H7 (cell line): ENCODE results near the gene CMTM4. TPM values are rescaled to one million over a fixed set of nuclear protein-coding genes. Genes with fewer than 3 reads are reported as not detected.
"Not testable (repeated sequence)": the region's sequence is repeated elsewhere in the genome, so short reads cannot be mapped to it uniquely, and the experiment has no call there.

ENCODE experiments used
- DNase-seq: peaks from one replicate; pipeline ENCODE4 v3.0.0; 2012
- H3K27me3 ChIP-seq: 2 replicates; pipeline ENCODE4 v1.6.0; 2011; ENCODE audit warnings: mild to moderate bottlenecking, low read length; ENCODE audit not compliant: control insufficient read depth, insufficient read depth
- H3K36me3 ChIP-seq: replicated peaks from 2 replicates; pipeline ENCODE4 v1.5.1; 2011; ENCODE audit warnings: low read length; ENCODE audit not compliant: control insufficient read depth, insufficient read depth
- H3K4me3 ChIP-seq: 2 replicates; pipeline ENCODE4 v1.5.1; 2011; ENCODE audit warnings: low read depth, mild to moderate bottlenecking, control low read depth, low read length, moderate library complexity; ENCODE audit not compliant: insufficient read depth
- total RNA-seq: library from RNA; depleted of rRNA; stranded (reverse); fragments of >200 nt; shearing (Covaris generic); gene quantifications from 2 replicates; pipeline ENCODE4 v1.2.3, GENCODE V29; 2014

Gene CMTM4
- total RNA-seq, 1 experiment from 2014 or later, result 23.2 TPM

DNA sequence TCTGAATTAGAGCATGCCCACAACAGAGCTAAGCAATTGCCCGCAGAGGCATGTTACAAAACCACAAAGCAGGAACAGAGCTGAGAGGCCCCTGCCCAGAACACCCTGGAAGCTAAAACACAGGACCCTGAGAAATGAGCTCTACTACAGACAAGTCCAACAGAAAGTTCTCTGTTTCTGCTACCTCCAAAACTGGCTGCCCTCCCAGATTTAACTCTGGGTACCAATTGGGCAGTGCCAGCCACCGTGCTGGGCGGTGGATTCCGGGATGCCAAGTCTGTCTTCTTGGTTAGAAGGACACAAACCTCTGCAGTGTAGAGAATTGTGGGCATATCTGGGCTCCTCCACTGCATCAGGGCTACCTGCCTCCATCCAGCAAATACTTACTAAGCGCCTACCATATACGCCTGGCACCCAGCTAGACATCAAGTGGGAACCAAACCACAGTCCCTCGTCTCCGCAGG is 1.0 kb downstream of the CMTM4 start:
- peak overlapping the region; percentile 64 for H3K4me3 ChIP-seq
- H3K36me3 ChIP-seq, result no peaks in the 10 kb centered on the region
- no peak for DNase-seq
- H3K27me3 ChIP-seq, result peaks cover 8% of the 10 kb centered on the region; the same call in 1 of the 2 replicates

- Histone ChIP-seq H3K27me3 (peaks cover 8% of the 10 kb centered on the region; the same call in 1 of the 2 replicates), H3K4me3 (no peak overlapping the region), H3K36me3 (no peaks in the 10 kb centered on the region)
- DNase-seq, result no peak
These were observed 3.4 kb downstream of the CMTM4 start for GRCh38 chr16:66693149-66693548.

- Histone ChIP-seq H3K4me3 (no peak overlapping the region), H3K27me3 (peaks cover 8% of the 10 kb centered on the region; the same call in 1 of the 2 replicates), H3K36me3 (no peaks in the 10 kb centered on the region)
- no peak for DNase-seq
These were observed 4.2 kb downstream of the CMTM4 start for GRCh38 chr16:66692341-66692740.

- Histone ChIP-seq H3K36me3 (no peaks in the 10 kb centered on the region), H3K4me3 (no peak overlapping the region), H3K27me3 (peaks cover 8% of the 10 kb centered on the region; the same call in 1 of the 2 replicates)
- DNase-seq, result no peak
These were observed 5.3 kb downstream of the CMTM4 start for GRCh38 chr16:66691234-66691633.

- DNase-seq, result no peak
- H3K36me3 ChIP-seq, result no peaks in the 10 kb centered on the region
- H3K4me3 ChIP-seq, result no peak overlapping the region
- H3K27me3 ChIP-seq, result peaks cover under 1% of the 10 kb centered on the region; the same call in 1 of the 2 replicates
These were observed 6.3 kb downstream of the CMTM4 start for GRCh38 chr16:66690106-66690847.

DNA sequence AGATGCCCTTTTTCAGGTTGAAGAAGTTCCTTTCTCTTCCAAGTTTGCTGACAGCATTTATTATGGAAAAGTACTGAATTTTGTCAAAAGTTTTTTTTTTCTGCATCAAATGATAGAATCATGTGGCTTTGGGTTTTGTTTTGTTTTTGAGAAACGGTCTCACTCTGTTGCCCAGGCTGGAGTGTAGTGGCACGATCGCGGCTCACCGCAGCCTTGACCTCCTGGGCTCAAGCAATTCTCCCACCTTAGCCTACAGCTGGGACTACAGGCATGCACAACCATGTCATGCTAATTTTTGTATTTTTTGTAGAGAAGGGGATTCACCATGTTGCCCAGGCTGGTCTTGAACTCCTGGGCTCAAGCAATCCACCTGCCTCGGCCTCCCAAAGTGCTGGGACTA is 7.3 kb downstream of the CMTM4 start:
- no peaks in the 10 kb centered on the region for H3K27me3 ChIP-seq
- no peak overlapping the region for H3K4me3 ChIP-seq
- no peaks in the 10 kb centered on the region for H3K36me3 ChIP-seq
- DNase-seq, result no peak

DNA sequence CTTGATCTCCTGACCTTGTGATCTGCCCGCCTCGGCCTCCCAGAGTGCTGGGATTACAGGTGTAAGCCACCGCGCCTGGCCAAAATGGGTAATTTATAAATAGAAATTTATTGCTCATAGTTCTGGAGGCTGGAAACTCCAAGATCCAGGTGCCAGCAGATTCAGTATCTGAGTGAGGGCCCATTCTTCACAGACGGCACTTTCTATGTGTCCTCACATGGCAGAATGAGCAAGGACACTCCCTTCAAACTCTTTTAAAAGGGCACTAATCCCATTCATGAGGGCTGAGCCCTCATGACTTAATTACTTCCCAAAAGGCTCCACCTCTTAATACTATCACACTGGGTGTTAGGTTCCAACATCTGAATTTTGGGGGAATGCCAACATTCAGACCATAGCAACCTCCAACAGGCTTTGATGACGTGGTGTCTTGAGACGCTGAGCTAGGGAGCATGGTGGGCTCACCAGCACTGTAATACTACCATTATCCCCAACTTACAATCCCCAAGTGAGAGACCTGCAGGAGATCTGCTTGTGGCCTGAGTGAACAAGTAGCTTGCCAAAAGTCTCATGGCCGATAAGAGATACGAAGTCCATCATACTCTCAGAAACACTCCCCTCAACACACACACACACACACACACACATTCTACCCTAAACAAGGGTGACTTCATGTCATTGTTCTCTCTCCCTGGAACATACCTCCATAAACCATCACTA is 8.5 kb downstream of the CMTM4 start:
- Histone ChIP-seq H3K27me3 (no peaks in the 10 kb centered on the region), H3K36me3 (no peaks in the 10 kb centered on the region), H3K4me3 (no peak overlapping the region)
- no peak for DNase-seq

GRCh38 chr16:66685501-66686115 is 10.9 kb downstream of the CMTM4 start:
- not testable (repeated sequence) for H3K4me3 ChIP-seq, H3K27me3 ChIP-seq, DNase-seq, H3K36me3 ChIP-seq

- no peaks in the 10 kb centered on the region for H3K36me3 ChIP-seq
- H3K4me3 ChIP-seq, result no peak overlapping the region
- DNase-seq, result no peak
- H3K27me3 ChIP-seq, result no peaks in the 10 kb centered on the region
These were observed 14.3 kb downstream of the CMTM4 start for GRCh38 chr16:66682271-66682670.

DNA sequence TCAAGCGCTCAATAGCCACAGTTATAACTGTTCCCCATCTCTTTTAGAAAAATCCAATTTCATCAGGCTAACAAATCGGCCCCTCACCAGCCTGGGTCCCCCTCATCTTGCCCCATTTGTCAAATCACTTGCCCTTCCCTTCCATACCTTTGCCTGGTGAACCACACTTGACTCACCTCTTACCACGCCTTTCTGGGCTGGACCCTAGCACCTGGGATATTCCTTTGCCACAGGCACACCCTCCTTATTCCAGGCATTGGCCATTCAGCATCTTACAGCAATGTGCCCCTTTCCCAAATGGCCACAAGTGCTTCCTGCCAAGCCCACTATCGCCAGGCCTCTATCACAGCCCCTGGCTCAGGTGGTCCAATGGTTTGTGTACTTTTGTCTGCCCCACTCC is 14.9 kb downstream of the CMTM4 start:
- no peak for DNase-seq
- Histone ChIP-seq H3K4me3 (no peak overlapping the region), H3K27me3 (no peaks in the 10 kb centered on the region), H3K36me3 (no peaks in the 10 kb centered on the region)

GRCh38 chr16:66678337-66678736 is 18.2 kb downstream of the CMTM4 start:
- no peak for DNase-seq
- H3K4me3 ChIP-seq, result no peak overlapping the region
- H3K27me3 ChIP-seq, result no peaks in the 10 kb centered on the region
- H3K36me3 ChIP-seq, result no peaks in the 10 kb centered on the region; the same call in 1 of the 2 replicates

DNA sequence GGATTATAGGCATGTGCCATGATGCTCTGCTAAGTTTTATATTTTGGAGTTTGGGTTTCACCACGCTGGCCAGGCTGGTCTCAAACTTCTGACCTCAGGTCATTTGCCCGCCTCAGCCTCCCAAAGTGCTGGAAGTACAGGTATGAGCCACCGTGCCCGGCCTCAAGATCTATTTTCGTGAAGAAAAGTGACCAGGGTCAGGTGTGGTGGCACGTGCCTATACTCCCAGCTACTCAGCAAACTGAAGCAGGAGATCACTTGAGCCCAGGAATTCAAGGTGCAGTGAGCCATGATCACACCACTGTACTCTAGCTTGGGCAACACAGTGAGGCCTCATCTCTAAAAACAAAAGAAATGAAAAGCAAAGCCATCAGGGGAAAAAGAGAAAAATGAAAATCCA is 18.7 kb downstream of the CMTM4 start:
- no peak for DNase-seq
- Histone ChIP-seq H3K4me3 (no peak overlapping the region), H3K27me3 (no peaks in the 10 kb centered on the region), H3K36me3 (no peaks in the 10 kb centered on the region; the same call in 1 of the 2 replicates)

GRCh38 chr16:66677179-66677578 is 19.4 kb downstream of the CMTM4 start:
- H3K36me3 ChIP-seq, result no peaks in the 10 kb centered on the region; the same call in 1 of the 2 replicates
- no peaks in the 10 kb centered on the region for H3K27me3 ChIP-seq
- DNase-seq, result no peak
- no peak overlapping the region for H3K4me3 ChIP-seq

- Histone ChIP-seq H3K36me3 (no peaks in the 10 kb centered on the region; the same call in 1 of the 2 replicates), H3K4me3 (no peak overlapping the region), H3K27me3 (no peaks in the 10 kb centered on the region)
- no peak for DNase-seq
These were observed 19.9 kb downstream of the CMTM4 start for GRCh38 chr16:66676599-66676998.

DNA sequence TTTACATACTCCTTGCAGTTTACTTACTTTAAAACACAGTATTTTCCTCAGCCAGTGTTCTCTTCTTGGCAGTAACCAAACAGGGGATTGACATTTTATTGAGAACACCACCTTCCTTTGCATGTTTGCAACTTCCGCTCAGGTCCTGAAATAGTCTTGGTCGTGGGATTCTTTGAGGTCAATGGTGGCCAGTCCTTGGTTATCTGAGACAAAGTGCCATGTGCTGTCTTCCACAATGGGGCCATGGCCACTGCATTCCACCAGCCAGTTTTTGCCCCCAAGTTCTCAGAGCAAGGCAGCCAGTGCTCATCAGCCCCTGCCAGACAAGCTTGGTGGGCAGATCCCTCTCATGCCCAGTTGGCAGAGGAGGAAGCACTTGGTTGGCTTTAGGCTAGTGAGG is 22.9 kb downstream of the CMTM4 start:
- no peaks in the 10 kb centered on the region; the same call in 1 of the 2 replicates for H3K36me3 ChIP-seq
- DNase-seq, result no peak
- H3K4me3 ChIP-seq, result no peak overlapping the region
- no peaks in the 10 kb centered on the region for H3K27me3 ChIP-seq
